Endothelial cell (in vitro differentiated cells): ENCODE results near the gene LRRC49. TPM values are rescaled to one million over a fixed set of nuclear protein-coding genes. Genes with fewer than 3 reads are reported as not detected.
A peak's percentile ranks its signal among the peaks of the same experiment; 100 is the strongest.

ENCODE experiments used
- DNase-seq: peaks from one replicate; pipeline ENCODE4 v3.0.0; 2021; ENCODE audit warnings: low spot score
- H3K27ac Mint-ChIP-seq: one replicate; pipeline ENCODE4 v1.8.0; 2021; ENCODE audit warnings: mixed read lengths, inconsistent platforms; ENCODE audit not compliant: unreplicated experiment
- H3K27me3 Mint-ChIP-seq: one replicate; pipeline ENCODE4 v1.8.0; 2021; ENCODE audit warnings: mild to moderate bottlenecking, moderate library complexity, mixed read lengths, inconsistent platforms; ENCODE audit not compliant: unreplicated experiment
- H3K36me3 Mint-ChIP-seq: one replicate; pipeline ENCODE4 v1.8.0; 2021; ENCODE audit warnings: mild to moderate bottlenecking, low read depth, mixed read lengths, inconsistent platforms; ENCODE audit not compliant: unreplicated experiment
- H3K4me1 Mint-ChIP-seq: one replicate; pipeline ENCODE4 v1.8.0; 2021; ENCODE audit warnings: mild to moderate bottlenecking, mixed read lengths, inconsistent platforms; ENCODE audit not compliant: unreplicated experiment
- H3K4me3 Mint-ChIP-seq: one replicate; pipeline ENCODE4 v1.8.0; 2021; ENCODE audit warnings: mild to moderate bottlenecking, mixed read lengths, inconsistent platforms; ENCODE audit not compliant: unreplicated experiment
- H3K9me3 Mint-ChIP-seq: one replicate; pipeline ENCODE4 v1.8.0; 2021; ENCODE audit warnings: mixed read lengths, inconsistent platforms; ENCODE audit not compliant: unreplicated experiment
- CTCF ChIP-seq: fragments of 200-600 bp; sonication (generic); IDR thresholded peaks from one replicate; pipeline ENCODE4 v1.5.0; 2021; ENCODE audit warnings: antibody characterized with exemption; ENCODE audit not compliant: unreplicated experiment
- total RNA-seq: library from RNA; stranded (reverse); fragmentation: NEBNext Ultra II Directional; extraction: Animal tissue kit (Norgen Biotek cat#: 25700); gene quantifications from one replicate; pipeline ENCODE4 v1.2.1, GENCODE V29; 2021; ENCODE audit not compliant: unreplicated experiment

The LRRC49 gene
- total RNA-seq, 1 donor from 2014 or later, result 4.2 TPM

GRCh38 chr15:70967646-70968045 is 75.0 kb downstream of the LRRC49 start:
- no peaks in the 10 kb centered on the region for H3K4me1 Mint-ChIP-seq
- H3K27ac Mint-ChIP-seq, result no peak overlapping the region
- H3K9me3 Mint-ChIP-seq, result no peaks in the 10 kb centered on the region
- TF ChIP-seq CTCF, result no peak
- no peak for DNase-seq
- H3K27me3 Mint-ChIP-seq, result no peaks in the 10 kb centered on the region
- no peaks in the 10 kb centered on the region for H3K36me3 Mint-ChIP-seq
- no peak overlapping the region for H3K4me3 Mint-ChIP-seq

- Mint-ChIP-seq H3K4me3 (no peak overlapping the region), H3K4me1 (no peaks in the 10 kb centered on the region), H3K27me3 (no peaks in the 10 kb centered on the region), H3K9me3 (no peaks in the 10 kb centered on the region), H3K27ac (no peak overlapping the region), H3K36me3 (no peaks in the 10 kb centered on the region)
- TF ChIP-seq CTCF, result peak; percentile 58
- no peak for DNase-seq
Measured at GRCh38 chr15:70974004-70974832, 81.6 kb downstream of the LRRC49 start.

- Mint-ChIP-seq H3K27me3 (no peaks in the 10 kb centered on the region), H3K4me1 (no peaks in the 10 kb centered on the region), H3K4me3 (no peak overlapping the region), H3K9me3 (no peaks in the 10 kb centered on the region), H3K36me3 (no peaks in the 10 kb centered on the region), H3K27ac (no peak overlapping the region)
- no peak for DNase-seq
- TF ChIP-seq CTCF, result no peak
Measured at GRCh38 chr15:70976851-70977250, 84.2 kb downstream of the LRRC49 start.

- Mint-ChIP-seq H3K27ac (no peak overlapping the region), H3K4me1 (no peaks in the 10 kb centered on the region), H3K4me3 (no peak overlapping the region), H3K36me3 (peaks cover 10% of the 10 kb centered on the region), H3K27me3 (peaks cover 5% of the 10 kb centered on the region), H3K9me3 (peaks cover 8% of the 10 kb centered on the region)
- no peak for DNase-seq
- TF ChIP-seq CTCF, result no peak
Measured at GRCh38 chr15:70995383-70995970, 102.9 kb downstream of the LRRC49 start.

- Mint-ChIP-seq H3K27me3 (no peaks in the 10 kb centered on the region), H3K27ac (no peak overlapping the region), H3K4me1 (no peaks in the 10 kb centered on the region), H3K4me3 (no peak overlapping the region), H3K9me3 (peaks cover 8% of the 10 kb centered on the region), H3K36me3 (peaks cover 4% of the 10 kb centered on the region)
- no peak for DNase-seq
- no peak for TF ChIP-seq CTCF
Measured at GRCh38 chr15:70998319-70998718, 105.7 kb downstream of the LRRC49 start.
